GM21423 (cell line): ENCODE data around the gene PRODH.
"Not testable (repeated sequence)": the region's sequence is repeated elsewhere in the genome, so short reads cannot be mapped to it uniquely, and the experiment has no call there.

Experiments used
- ATAC-seq: cut with Tn5 transposase; IDR thresholded peaks from one replicate; pipeline ENCODE4 v1.9.1; 2021; ENCODE audit warnings: mild to moderate bottlenecking, moderate library complexity; ENCODE audit not compliant: unreplicated experiment

Gene PRODH

GRCh38 chr22:18968011-18968749, 32.1 kb upstream of the PRODH start:
- no peak for ATAC-seq

DNA sequence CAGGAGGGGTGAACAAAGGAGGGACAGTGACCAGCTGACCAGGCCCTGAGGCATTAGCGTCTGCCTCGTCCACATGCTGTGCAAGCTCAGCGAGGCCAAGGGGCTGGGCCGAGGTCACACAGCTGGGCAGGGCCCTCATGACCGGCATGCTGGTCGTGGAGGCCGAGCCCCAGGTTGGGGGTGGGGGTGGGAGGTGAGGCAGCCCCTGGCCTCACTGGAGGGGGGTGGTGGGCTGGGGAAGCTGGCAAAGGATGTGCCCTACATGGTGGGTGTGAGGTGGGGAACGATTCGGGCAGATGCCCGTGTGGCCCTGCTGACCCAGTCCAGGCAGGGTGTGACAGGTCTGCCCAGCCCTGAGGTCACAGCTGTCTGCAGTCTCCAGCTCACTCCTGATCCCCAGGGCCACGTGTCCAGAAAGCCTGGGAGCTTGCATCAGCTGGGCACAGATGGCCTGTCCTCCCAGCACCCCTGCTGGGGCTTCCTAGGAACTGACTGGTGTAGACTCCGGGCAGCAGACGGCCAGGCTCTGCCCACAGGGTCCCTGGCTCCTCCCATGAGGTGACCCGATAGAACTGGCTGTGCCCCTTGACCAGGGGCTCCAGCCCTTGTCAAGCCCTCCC, 31.4 kb upstream of the PRODH start:
- ATAC-seq: not testable (repeated sequence)

DNA sequence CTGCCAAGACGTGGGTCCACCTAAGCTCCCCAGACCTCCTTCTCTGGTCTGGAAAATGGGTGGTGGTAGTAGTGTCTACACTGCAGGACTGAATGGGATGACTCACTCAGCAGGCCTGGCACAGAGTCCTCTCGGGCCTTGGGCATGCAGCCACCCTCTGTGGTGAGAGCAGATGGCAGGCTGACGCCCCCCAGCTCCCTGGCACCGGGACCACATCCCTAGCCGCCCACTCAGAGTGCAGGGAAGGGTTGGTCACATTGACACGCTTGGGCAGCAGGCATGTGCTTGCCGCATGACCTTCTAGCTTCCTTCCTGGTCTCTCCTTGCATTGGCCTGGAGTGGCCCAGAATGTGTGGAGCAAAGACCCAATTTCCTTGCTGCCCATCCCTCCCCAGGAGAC, 30.7 kb upstream of the PRODH start:
- ATAC-seq: no peak

DNA sequence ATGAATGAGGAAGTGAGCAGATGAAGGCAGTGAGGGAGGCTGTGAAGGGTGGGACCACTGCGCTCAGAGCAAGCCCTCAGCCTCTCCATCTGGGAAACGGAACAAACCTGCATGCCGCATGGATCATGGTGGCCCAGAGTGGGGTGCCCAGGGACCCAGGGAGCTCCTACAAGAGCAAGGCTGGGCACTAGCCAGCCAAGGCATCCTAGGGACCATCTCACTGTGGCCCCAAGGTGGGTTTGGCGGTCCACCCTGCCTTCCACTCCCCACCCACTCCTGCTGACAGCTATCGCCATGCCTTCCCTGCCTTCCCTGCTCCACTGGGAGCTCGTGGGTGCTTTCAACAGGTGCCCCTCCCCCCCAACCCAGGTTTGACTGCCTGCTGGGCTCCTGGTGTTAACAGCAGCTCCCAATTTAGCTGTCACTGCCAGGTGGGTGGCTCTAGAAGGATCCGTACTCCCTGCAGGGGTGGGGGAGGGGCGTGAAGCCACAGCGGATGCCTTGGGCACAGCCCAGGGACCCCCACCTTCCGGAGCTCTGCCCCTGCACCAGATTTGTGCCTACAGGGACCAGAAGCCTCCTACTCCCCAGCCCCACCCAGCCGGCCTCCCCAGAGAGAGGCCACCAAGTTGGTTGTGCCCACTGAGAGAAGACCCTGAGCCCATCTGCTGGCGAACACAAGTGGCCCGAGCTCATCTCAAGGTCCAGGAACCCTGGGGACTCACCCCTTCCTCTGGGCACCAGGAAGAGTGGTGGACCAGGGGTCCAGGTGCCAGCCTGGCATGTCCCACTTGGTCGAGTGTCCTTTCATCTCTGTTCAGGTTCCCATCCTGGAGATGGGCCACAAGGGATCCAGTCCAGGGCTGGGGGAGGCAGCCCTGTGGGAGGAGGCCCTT, 29.7 kb upstream of the PRODH start:
- no peak for ATAC-seq

- ATAC-seq: not testable (repeated sequence)
Measured at GRCh38 chr22:18964501-18965265, 28.6 kb upstream of the PRODH start.

DNA sequence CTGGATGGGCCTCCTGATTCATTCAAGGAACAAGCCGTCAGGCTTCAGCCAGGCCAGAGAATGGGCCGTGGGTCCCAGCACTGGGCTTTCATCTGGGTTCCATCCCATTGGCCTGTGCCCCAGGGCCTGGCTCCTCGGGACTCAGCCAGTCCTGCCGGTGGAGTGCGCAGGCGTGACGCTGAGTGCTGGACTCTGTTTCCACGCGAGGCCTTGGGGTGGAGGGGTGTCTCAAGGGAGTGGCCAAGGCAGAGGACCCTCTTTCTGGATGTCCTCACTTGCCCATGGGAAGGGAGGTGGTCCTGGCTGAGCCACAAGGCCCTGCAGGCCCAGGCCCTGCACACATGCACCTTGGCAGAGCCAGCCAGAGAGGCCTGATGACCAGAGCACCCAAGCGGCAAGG, 28.0 kb upstream of the PRODH start:
- not testable (repeated sequence) for ATAC-seq

GRCh38 chr22:18962308-18962635, 26.2 kb upstream of the PRODH start:
- no peak for ATAC-seq

DNA sequence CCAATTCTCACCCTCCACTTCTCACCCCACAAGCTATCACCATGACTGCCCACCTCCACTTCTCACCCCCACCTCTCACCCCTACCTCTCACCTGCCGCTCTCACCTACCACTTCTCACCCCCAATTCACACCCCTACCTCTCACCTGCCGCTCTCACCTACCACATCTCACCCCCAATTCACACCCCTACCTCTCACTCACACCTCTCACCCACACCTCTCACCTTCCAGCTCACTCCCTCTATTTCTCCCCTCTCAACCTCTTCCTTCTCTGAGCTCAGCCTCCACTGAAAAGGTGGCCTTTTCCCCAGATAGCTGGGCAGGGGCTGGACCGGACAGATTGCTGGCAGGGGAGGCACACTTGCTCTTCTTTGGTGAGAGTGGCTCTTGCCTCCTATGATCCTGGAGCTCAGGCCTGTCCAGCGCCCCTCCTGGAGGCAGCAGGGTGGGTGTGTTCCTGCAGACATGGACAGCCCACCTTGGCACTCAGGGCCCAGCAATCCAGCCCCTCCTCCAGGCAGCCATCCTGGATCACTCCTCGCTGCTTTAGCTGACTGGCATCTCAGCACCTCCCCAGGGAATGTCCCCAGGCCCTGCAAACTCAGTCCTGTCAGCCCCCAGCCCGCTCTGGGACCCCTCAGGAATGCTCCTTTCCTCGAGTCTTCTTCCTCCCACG, 25.7 kb upstream of the PRODH start:
- not testable (repeated sequence) for ATAC-seq

GRCh38 chr22:18961201-18961600, 25.1 kb upstream of the PRODH start:
- ATAC-seq: not testable (repeated sequence)

GRCh38 chr22:18960166-18960820, 24.2 kb upstream of the PRODH start:
- not testable (repeated sequence) for ATAC-seq

DNA sequence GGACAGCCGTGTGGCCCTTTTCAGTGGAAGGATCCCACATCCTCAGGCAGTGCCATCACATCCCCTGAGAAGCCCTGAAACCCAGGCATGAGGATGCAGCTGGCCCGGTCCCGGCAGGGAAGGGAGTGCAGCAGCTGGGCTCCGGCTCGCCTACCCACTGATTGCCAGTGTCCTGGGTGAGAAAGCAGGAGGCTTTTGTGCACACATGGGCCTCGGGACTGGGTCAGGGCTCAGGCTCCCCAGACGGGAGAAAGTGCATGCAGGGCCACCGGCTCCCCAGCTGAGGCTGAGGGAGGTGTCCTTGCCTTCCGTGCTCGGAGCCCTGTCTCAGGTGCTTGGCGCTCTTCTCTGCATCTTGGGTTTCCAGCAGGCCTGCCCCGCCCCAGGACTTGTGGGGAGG, 23.6 kb upstream of the PRODH start:
- not testable (repeated sequence) for ATAC-seq

GRCh38 chr22:18959266-18959665, 23.2 kb upstream of the PRODH start:
- ATAC-seq: not testable (repeated sequence)

DNA sequence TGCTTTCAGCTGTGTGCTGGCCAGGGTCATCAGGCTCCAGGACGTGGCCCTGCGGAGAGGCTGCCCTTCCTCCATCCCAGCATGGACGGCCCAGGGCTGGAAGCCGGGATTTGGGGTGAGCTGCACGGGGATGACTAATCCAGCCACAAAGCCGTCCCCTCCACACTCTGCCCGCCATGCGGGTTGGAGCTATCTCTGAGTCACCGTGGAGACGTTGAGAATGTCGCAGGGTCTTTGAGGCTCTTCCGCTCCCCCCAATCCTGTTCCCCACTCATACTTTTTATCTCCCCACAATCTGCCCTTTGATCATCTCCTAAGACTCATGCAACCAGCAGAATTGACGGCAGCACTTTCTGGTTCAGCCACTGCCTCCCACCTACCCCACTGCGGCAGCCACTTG, 22.6 kb upstream of the PRODH start:
- not testable (repeated sequence) for ATAC-seq

- not testable (repeated sequence) for ATAC-seq
Measured at GRCh38 chr22:18958321-18958705, 22.2 kb upstream of the PRODH start.

- ATAC-seq: not testable (repeated sequence)
Measured at GRCh38 chr22:18957621-18958320, 21.7 kb upstream of the PRODH start.

DNA sequence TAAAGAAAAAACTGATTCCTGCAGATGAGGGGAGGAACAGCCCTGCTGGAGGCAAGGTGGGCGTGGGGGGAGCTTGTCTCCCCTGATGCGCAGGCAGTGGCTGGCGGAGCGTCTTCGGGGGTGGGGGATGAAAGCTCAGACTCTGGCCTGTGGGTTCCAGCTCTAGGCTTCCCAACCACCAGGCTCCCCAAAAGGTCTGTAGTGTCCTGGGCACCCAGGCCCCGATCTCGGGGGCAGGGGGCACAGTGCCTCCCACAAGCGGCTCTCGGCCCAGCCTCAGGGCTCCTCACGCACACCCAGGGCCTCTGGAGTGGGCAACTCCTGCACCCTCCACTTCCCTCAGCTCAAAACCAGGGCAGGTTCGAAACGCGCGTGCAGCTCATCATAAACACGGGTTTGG, 20.9 kb upstream of the PRODH start:
- not testable (repeated sequence) for ATAC-seq

- ATAC-seq: not testable (repeated sequence)
Measured at GRCh38 chr22:18956121-18956895, 20.2 kb upstream of the PRODH start.

DNA sequence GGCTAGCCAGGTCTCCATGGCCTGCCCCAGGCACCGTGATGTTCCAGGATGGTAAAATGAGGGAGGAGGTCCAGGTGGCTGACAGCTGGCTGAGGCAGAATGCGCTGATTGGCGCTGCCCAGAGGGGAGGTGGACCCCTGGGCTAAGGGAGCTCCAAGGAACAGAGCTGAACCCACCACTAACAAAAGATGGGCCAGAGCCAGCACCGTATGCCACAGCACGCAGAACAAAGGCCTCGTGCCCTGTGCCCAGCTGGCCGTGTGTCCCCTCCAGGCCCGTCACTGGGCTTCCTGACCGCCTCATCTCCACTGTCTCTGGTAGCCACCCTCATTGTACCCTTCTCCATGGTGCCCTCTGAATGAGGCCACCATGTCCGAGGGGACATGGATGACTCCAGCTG, 19.6 kb upstream of the PRODH start:
- no peak for ATAC-seq
